PFSK-1 (cell line): ENCODE results near the gene KCNMB2.

Source experiments
- FOXP2 ChIP-seq: optimal IDR thresholded peaks from 2 replicates; pipeline ENCODE3; 2011; ENCODE audit warnings: borderline replicate concordance, control low read depth, inconsistent platforms; ENCODE audit not compliant: insufficient read depth; ENCODE audit errors: extremely low read length, extremely low read depth
- POLR2AphosphoS5 ChIP-seq: IDR thresholded peaks from 2 replicates; pipeline ENCODE4 v1.6.1; 2012; ENCODE audit warnings: low read depth, mild to moderate bottlenecking, control low read depth, low read length, moderate library complexity
- REST ChIP-seq, 2 experiments: IDR thresholded peaks; 2 replicates each; pipeline versions ENCODE4 v1.6.1 to v1.8.0; 2011 to 2012; ENCODE audit warnings: low read depth in 2 of 2, low read length in 2 of 2, control low read depth in 1 of 2, inconsistent platforms in 1 of 2, mild to moderate bottlenecking in 1 of 2, moderate library complexity in 1 of 2; ENCODE audit not compliant: insufficient read depth in 1 of 2
- SIN3A ChIP-seq: IDR thresholded peaks from 2 replicates; pipeline ENCODE4 v1.6.1; 2012; ENCODE audit warnings: mild to moderate bottlenecking, low read length, moderate library complexity, borderline replicate concordance; ENCODE audit not compliant: insufficient read depth
- TAF1 ChIP-seq: IDR thresholded peaks from 2 replicates; pipeline ENCODE4 v1.6.1; 2012; ENCODE audit warnings: low read length, control low read depth, borderline replicate concordance; ENCODE audit not compliant: insufficient read depth

- no peak for TF ChIP-seq SIN3A
- TF ChIP-seq TAF1: no peak
- TF ChIP-seq REST (IDR thresholded peaks at IDR 0.05; ENCODE audit: insufficient read depth in 1 of 2, low read depth in 2 of 2, low read length in 2 of 2): no peak
- no peak for TF ChIP-seq POLR2AphosphoS5
- TF ChIP-seq FOXP2: no peak
Measured at GRCh38 chr3:178486903-178487302, 49.3 kb upstream of the KCNMB2 start.
